CD4-positive, alpha-beta T cell treated with Interleukin-21 for 1 hour (primary cell): ENCODE data around the gene ADAMTSL3.
"Not testable (repeated sequence)": the region's sequence is repeated elsewhere in the genome, so short reads cannot be mapped to it uniquely, and the experiment has no call there.

Experiments
- DNase-seq: peaks from one replicate; pipeline ENCODE4 v3.0.0-alpha.2; 2020

ADAMTSL3 gene

DNA sequence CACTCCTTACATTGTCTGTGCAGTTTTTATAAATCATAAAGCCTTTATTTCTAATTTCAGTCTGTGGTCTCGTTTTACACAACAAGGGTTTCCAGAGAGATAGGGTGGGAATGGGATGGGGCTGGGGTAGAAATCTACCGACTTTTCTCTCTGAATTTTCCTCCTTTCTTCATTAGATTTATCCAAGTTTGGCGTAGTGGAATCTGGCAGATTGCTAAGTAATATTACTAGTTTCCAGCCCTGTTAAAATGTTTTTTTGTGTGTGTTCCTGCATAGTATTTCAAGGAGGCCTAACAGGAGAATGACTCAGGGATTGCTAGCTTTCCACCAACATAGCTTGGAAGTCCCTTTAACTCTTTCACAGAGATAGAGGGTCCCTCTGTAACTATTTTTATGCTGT, 396.2 kb downstream of the ADAMTSL3 start:
- DNase-seq, result no peak

DNA sequence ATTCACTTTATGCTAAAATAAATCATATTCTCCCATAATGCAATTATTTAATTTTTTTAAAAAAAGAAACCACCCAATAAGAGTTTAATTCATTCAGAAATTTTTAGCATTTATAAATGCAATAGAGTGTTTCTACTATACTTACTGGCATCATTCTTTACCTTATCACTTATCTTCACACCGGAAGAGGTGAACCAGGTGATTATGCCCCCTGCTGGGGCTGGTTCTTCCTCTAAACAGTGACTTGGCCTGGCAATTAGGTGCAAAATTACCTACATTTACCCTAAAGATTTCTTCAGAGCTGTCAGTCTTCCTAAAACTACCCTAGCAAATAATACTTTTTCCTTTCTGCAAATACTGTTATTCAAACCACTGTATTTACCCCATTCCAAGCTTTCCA, 397.2 kb downstream of the ADAMTSL3 start:
- DNase-seq, result not testable (repeated sequence)

DNA sequence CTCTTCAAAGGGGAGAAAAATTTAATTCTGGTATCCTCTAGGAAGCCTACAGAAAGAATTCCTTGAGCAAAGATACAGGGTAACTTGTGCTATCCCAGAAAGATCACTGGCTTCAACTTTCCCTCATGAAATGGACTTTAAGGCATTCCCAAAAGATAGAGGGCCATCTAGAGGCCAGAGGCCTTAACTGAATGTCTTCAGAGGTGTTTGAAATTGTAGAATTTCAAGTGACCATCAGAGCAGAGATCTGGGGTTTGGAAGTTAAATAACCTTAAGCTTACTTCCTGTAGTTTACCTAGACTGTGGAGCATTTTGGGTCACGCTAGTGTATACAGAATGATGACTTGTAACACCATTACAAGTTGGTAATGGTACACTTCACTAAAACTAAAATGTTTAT, 400.6 kb downstream of the ADAMTSL3 start:
- DNase-seq, result not testable (repeated sequence)

DNA sequence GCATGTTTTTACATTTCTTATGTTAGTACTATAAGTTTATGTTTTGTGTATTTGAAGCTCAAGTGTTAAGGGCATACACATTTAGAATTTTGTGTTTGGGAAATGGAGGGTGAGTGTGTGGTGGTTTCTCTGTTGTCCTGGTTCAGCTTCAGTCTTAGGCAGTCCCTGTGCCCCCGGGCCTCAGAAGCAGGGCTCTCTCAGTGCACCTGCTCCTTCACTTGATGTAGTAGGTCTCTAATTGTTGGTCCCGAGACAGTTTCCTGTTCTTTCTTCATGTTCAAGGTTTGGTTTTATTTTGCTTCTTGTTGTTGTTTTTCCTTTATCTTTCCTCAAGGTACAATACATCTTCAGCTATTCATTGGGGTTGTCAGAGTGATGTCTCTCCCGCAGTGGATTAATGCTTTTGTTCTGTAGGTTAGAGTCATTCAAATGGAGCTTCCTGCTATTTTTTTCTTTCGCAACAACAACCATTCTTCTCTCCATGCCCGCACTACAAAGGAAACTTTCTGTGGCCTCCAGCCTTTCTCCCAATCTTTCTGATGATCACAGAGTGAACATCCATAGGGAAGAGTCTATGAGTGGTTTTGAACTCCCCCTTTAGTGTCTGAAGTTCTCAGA, 403.9 kb downstream of the ADAMTSL3 start:
- DNase-seq, result no peak

DNA sequence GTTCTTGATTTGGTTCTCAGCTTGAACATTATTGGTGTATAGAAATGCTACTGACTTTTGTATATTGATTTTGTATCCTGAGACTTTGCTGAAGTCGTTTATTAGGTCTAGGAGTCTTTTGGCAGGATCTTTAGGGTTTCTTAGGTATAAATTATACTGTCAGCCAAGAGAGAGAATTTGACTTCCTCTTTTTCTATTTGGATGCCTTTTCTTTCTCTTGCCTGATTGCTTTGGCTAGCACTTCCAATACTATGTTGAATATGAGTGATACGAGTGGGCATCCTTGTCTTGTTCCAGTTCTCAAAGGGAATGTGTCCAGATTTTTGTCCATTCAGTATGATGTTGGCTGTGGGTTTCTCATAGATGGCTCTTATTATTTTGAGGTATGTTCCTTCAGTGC, 409.8 kb downstream of the ADAMTSL3 start:
- not testable (repeated sequence) for DNase-seq

DNA sequence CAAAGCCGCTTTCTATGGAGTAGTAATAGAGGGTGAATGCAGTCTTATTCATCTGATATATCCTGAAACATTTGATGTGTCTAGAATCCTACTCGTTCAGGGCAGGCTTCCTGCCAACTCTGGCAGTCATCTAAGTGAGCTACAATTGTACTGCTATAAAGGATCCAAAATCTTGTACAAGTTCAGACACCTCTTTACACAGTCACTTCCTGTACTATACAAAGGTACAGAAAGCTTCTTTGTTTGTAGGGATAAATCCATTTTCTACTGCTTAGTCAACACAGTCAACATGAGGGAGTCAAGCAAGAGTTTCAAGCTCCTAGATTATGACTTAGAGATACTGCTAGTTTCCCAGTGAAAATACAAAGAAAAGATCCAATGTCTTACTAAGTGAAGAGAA, 414.8 kb downstream of the ADAMTSL3 start:
- not testable (repeated sequence) for DNase-seq

DNA sequence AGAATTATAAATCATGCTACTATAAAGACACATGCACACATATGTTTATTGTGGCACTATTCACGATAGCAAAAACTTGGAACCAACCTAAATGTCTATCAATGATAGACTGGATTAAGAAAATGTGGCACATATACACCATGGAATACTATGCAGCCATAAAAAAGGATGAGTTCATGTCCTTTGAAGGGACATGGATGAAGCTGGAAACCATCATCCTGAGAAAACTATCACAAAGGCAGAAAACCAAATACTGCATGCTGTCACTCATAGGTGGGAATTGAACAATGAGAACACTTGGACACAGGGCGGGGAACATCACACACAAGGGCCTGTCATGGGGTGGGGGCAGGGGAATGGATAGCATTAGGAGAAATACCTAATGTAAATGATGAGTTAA, 424.1 kb downstream of the ADAMTSL3 start:
- DNase-seq, result not testable (repeated sequence)

DNA sequence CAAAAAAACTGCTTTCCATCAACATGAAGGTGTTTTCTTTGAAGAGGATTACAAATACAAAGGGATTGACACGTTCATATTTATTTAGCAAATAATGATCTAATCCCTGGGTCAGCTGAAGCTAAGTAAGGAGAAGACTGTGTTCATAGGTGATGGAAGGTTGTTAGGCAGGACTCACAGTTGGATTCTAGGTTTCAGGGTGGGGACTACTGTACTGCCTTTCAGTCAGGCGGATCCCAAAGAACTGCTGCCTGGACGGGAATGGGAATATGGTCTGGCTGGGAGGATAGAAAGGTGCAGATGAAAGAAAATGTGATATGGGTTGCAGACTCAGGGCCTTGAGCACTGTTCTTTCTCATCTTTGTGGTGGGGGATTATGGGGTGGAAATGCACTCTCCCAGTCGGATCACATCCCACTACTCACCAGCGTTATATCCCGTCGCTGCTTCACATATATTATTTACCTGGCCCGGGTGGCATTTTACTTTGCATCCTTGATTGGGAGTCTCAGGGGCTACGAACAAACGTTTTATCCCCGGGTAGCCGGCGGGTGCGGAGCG, 425.5 kb downstream of the ADAMTSL3 start:
- DNase-seq, result not testable (repeated sequence)

DNA sequence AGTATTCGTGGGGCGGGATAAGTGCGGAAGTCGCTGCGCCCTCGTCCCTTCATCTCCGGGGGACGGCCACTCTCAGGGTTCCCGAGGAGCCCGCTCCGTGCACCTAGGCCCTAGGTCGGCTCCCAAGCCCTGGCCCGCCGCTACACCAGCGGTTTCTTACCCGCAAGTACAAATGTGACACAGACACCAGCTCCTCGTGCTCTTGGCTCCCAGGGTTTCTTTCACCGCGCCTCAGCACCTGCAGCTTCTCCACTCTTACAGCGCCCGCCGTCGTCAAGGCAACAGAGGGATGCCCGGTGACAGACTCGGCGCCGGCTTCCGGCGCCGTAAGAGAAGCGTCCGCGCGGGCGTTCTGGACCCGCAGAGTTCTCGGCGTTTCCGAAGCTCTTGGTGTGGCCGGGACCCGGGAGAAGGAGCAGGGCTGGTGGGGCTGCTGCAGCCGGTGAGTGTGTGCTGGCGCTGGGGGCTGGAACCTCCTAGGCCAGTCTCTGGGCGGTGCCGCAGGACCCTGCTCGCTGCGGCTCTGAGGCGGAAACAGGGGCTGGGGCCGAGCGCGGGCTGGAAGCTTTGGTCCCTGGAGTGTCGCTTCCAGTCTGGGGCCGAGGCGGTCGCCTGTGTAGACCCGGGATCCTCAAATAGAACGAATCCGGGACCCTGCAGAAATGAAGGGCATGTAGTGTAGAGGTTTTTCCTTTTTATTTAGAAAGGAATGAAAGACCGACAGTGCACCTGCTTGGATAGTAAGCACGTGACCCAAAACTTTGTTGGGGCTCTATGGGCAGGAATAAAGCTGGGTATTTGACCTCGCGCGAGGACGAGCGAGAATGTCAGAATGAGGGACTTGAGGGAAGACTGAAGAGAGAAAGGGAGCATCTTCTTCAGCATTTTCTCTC, 426.2 kb downstream of the ADAMTSL3 start:
- peak; percentile 8 for DNase-seq

DNA sequence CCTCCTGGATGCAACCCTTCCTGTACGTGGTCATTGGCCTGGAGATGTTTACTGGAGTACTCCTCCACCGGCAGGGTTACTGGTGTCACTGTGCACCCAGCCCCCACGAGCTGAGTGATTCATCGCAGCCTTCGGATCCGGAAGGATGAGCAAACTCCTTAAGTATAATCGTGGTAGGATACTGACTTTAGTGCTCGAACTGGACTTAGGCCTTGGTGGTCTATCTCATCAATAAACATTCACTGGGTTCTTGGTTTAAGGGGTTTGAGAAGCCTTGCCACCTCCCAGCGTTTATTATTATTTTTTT, 426.8 kb downstream of the ADAMTSL3 start:
- DNase-seq, result not testable (repeated sequence)

DNA sequence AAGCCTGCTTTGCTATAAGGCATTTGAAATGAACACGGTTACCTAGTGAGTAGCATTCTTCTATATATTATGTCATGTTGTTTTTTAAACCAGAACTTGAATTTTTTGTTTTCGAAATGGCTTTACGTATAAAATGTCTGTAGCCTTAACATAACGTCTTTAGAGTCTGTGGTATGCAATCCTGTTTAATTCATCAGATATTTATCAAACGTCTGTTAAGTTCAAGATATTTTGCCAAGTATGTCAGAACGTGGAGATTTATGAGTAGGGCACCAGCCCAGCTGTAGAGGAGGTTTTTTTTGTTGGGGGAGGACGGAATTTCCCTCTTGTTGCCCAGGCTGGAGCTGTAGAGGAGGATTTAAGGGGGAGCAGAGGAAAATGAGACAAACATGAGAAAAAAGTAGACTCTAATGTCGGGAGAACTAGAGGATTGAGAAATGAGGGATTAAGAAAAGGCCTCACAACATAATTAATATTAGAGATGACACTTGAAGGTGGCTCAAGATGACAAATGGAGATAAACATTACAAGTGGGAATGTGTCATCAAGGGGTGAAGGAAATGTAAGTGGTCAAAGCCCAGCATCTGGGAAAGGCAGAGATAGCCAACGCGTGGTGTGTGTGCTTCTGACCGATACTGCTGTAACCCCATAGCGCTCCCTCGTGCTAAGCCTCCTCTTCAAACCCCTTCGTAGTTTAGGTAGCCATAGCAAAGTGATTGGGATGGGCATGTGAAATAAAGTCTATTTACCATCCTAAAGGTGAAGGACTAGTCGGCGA, 427.7 kb downstream of the ADAMTSL3 start:
- no peak for DNase-seq

DNA sequence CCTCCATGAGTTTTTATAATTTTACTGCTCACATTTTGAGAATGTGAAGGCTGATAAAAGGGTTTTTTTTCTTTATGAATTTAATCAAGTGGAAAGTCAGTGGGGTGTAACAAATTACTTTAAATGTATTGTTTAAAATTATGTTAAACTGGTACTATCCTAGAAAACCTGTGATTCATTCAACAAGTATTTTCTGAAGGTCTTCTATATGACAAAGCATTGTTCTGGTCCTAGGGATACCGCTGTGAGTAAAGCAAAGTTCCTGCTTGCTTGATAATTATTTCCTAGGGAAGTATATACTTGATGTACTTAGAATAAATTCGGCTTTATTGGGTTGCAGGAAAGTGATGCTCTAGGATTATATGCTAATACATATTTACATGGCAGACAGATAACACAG, 428.8 kb downstream of the ADAMTSL3 start:
- no peak for DNase-seq

DNA sequence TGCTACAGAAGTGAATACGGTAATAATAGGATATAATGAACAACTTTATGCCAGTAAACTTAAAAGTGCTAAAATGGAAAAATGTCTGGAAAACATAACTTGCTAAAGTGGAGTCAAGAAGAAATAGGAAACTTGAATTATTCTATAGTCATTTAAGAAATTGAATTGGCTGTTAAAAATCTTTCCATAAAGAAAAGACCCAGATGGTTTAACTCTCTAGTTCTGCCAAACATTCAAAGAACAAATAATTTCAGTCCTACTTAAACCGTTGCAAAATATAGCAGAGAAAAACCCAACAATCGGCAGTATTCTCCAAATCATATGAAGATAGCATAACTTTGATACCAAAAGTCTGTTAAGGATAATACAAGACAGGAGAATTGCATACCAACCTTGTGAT, 432.1 kb downstream of the ADAMTSL3 start:
- DNase-seq, result not testable (repeated sequence)
